Keratinocyte (primary cell): Measurements from ENCODE around the gene OTUD5. TPM values are rescaled to one million over a fixed set of nuclear protein-coding genes. Genes with fewer than 3 reads are reported as not detected.

Experiments
- DNase-seq: peaks from one replicate; pipeline ENCODE4 v3.0.0-alpha.2; 2011; ENCODE audit warnings: low read depth, missing footprints, low spot score
- FAIRE-seq: peaks from 2 replicates; lab custom pipeline; 2011; peaks lifted over from hg19 to GRCh38; lab: Jason Lieb, UNC
- H2AFZ ChIP-seq: 2 replicates; pipeline ENCODE4 v1.6.0; 2012; ENCODE audit warnings: low read length, control low read depth, inconsistent platforms; ENCODE audit not compliant: control insufficient read depth
- H3K27ac ChIP-seq: 2 replicates; pipeline ENCODE4 v1.5.1; 2011; ENCODE audit warnings: low read length; ENCODE audit not compliant: control insufficient read depth, insufficient read depth
- H3K27me3 ChIP-seq: 3 replicates; pipeline ENCODE4 v1.6.0; 2011; ENCODE audit warnings: low read length; ENCODE audit not compliant: control insufficient read depth, insufficient read depth; ENCODE audit errors: extremely low read depth
- H3K36me3 ChIP-seq, 2 experiments: 2 replicates in 1 of 2; 3 replicates in 1 of 2; pipeline ENCODE4 v1.5.1; 2011; ENCODE audit warnings: low read length in 2 of 2, mild to moderate bottlenecking in 1 of 2; ENCODE audit not compliant: control insufficient read depth in 2 of 2, insufficient read depth in 2 of 2; ENCODE audit errors: extremely low read depth in 1 of 2
- H3K4me1 ChIP-seq: 3 replicates; pipeline ENCODE4 v1.5.1; 2011; ENCODE audit warnings: low read length; ENCODE audit not compliant: control insufficient read depth, insufficient read depth; ENCODE audit errors: extremely low read depth
- H3K4me2 ChIP-seq: 3 replicates; pipeline ENCODE4 v1.6.0; 2011; ENCODE audit warnings: low read depth, low read length; ENCODE audit not compliant: control insufficient read depth, insufficient read depth; ENCODE audit errors: extremely low read depth
- H3K4me3 ChIP-seq, 3 experiments: fragments of 200-600 bp in 1 of 3; sonication (generic) in 1 of 3; 2 replicates in 2 of 3; 3 replicates in 1 of 3; pipeline ENCODE4 v1.5.1; 2011 to 2016; ENCODE audit warnings: low read length in 3 of 3, mild to moderate bottlenecking in 3 of 3, control low read depth in 2 of 3, inconsistent platforms in 1 of 3, low read depth in 1 of 3, mixed read lengths in 1 of 3, mixed run types in 1 of 3, moderate library complexity in 1 of 3; ENCODE audit not compliant: control insufficient read depth in 2 of 3, insufficient read depth in 2 of 3; ENCODE audit errors: extremely low read depth in 1 of 3
- H3K79me2 ChIP-seq: 2 replicates; pipeline ENCODE4 v1.6.0; 2012; ENCODE audit warnings: low read length; ENCODE audit not compliant: control insufficient read depth, insufficient read depth
- H3K9ac ChIP-seq: 3 replicates; pipeline ENCODE4 v1.6.0; 2011; ENCODE audit warnings: low read length; ENCODE audit not compliant: control insufficient read depth, insufficient read depth; ENCODE audit errors: extremely low read depth
- H3K9me1 ChIP-seq: 3 replicates; pipeline ENCODE4 v1.6.0; 2011; ENCODE audit warnings: low read length; ENCODE audit not compliant: control insufficient read depth, insufficient read depth; ENCODE audit errors: extremely low read depth
- H3K9me3 ChIP-seq: 2 replicates; pipeline ENCODE4 v1.5.1; 2012; ENCODE audit warnings: low read depth, low read length; ENCODE audit not compliant: control insufficient read depth
- H4K20me1 ChIP-seq: 3 replicates; pipeline ENCODE4 v1.6.0; 2011; ENCODE audit warnings: low read length; ENCODE audit not compliant: control insufficient read depth, insufficient read depth; ENCODE audit errors: extremely low read depth
- CTCF ChIP-seq, 3 experiments: IDR thresholded peaks in 1 of 3; conservative IDR thresholded peaks in 1 of 3; optimal IDR thresholded peaks in 1 of 3; 2 replicates in 2 of 3; 3 replicates in 1 of 3; pipeline versions ENCODE3 to v1.5.1; 2011; ENCODE audit warnings: low read length in 3 of 3, mild to moderate bottlenecking in 3 of 3, moderate library complexity in 2 of 3, control low read depth in 1 of 3, inconsistent platforms in 1 of 3; ENCODE audit not compliant: insufficient read depth in 2 of 3; ENCODE audit errors: extremely low read depth in 1 of 3
- EZH2 ChIP-seq: IDR thresholded peaks from one replicate; pipeline ENCODE4 v1.6.1; 2012; ENCODE audit warnings: inconsistent platforms, mild to moderate bottlenecking, low read length, moderate library complexity
- dilution Hi-C: fragments of 300-500 bp; cut with MboI; formaldehyde crosslinking; loops from one replicate; pipeline ENCODE4 v1.7.0; 2020; ENCODE audit warnings: low sequenced_read_pairs; ENCODE audit not compliant: extremely low pct_ligation_motif_present
- polyA plus RNA-seq, 5 experiments: library from polyadenylated mRNA; depleted of rRNA in 3 of 5; stranded (reverse) in 3 of 5; stranded (forward) in 1 of 5; unstranded in 1 of 5; fragments of >200 nt; gene quantifications; 1 replicate in 1 of 5; 2 replicates in 3 of 5; 3 replicates in 1 of 5; pipeline versions ENCODE4 v1.2.1 to v1.2.3, GENCODE V29; 2011 to 2012; ENCODE audit warnings: missing spikeins in 2 of 5, low read depth in 1 of 5, low replicate concordance in 1 of 5

The OTUD5 gene
- polyA plus RNA-seq, 1 donor (not counting 4 experiments of a cell fraction or from before 2014, with no cell fraction given), result 40.3 TPM

GRCh38 chrX:48937054-48937907 lies 20.1 kb downstream of the OTUD5 start:
- no peaks in the 10 kb centered on the region for H3K9me1 ChIP-seq
- TF ChIP-seq EZH2, result no peak
- no peak for TF ChIP-seq CTCF (optimal IDR thresholded peaks at IDR 0.05 in 1 of 3, IDR thresholded peaks at IDR 0.05 in 1 of 3, conservative IDR thresholded peaks at IDR 0.05 in 1 of 3; ENCODE audit: extremely low read depth in 1 of 3, insufficient read depth in 2 of 3, low read length in 3 of 3)
- H3K4me1 ChIP-seq, result no peaks in the 10 kb centered on the region
- H3K27ac ChIP-seq, result no peak overlapping the region
- H4K20me1 ChIP-seq, result no peaks in the 10 kb centered on the region
- no peak for FAIRE-seq
- H2AFZ ChIP-seq, result no peak overlapping the region
- H3K9me3 ChIP-seq, result no peaks in the 10 kb centered on the region
- H3K4me3 ChIP-seq, result no peak overlapping the region
- DNase-seq, result no peak
- H3K79me2 ChIP-seq, result peaks cover 26% of the 10 kb centered on the region
- H3K36me3 ChIP-seq, result peaks cover 4 to 6% of the 10 kb centered on the region in 2 experiments
- H3K4me2 ChIP-seq, result no peak overlapping the region
- no peak overlapping the region for H3K9ac ChIP-seq
- dilution Hi-C loops, result no loop called here
- no peaks in the 10 kb centered on the region for H3K27me3 ChIP-seq

- Histone ChIP-seq H3K79me2 (peaks cover 21% of the 10 kb centered on the region), H3K4me2 (no peak overlapping the region), H3K9ac (no peak overlapping the region), H3K4me3 (no peak overlapping the region), H2AFZ (no peak overlapping the region), H3K27me3 (no peaks in the 10 kb centered on the region), H3K4me1 (no peaks in the 10 kb centered on the region), H3K9me3 (no peaks in the 10 kb centered on the region), H4K20me1 (no peaks in the 10 kb centered on the region), H3K9me1 (no peaks in the 10 kb centered on the region), H3K27ac (no peak overlapping the region), H3K36me3 (peaks cover 4 to 6% of the 10 kb centered on the region in 2 experiments)
- dilution Hi-C loops, result no loop called here
- DNase-seq, result no peak
- no peak for FAIRE-seq
- TF ChIP-seq CTCF (optimal IDR thresholded peaks at IDR 0.05 in 1 of 3, IDR thresholded peaks at IDR 0.05 in 1 of 3, conservative IDR thresholded peaks at IDR 0.05 in 1 of 3; ENCODE audit: extremely low read depth in 1 of 3, insufficient read depth in 2 of 3, low read length in 3 of 3) (no peak), EZH2 (no peak)
These were observed 20.9 kb downstream of the OTUD5 start for GRCh38 chrX:48936429-48937053.
